ENCODE results near the gene SNORC. TPM values are rescaled to one million over a fixed set of nuclear protein-coding genes. Genes with fewer than 3 reads are reported as not detected.
"Not testable (repeated sequence)": the region's sequence is repeated elsewhere in the genome, so short reads cannot be mapped to it uniquely, and the experiment has no call there.

The SNORC gene
- total RNA-seq, 1 experiment from 2014 or later = 7.8 TPM

- POLR2A ChIA-PET = interaction anchor here (0.6 to 1.0 kb wide), 3 partner anchors 60 to 451 kb away, joined by 3 read pairs; partner anchors contain the start of genes EIF4E2 and TIGD1
Observed at GRCh38 chr2:232842689-232843088, 27.4 kb upstream of the SNORC start.

GRCh38 chr2:232843834-232844233, 26.2 kb upstream of the SNORC start:
- intact Hi-C loops (cut with micrococcal nuclease) = no loop called here
- peaks cover 89% of the 10 kb centered on the region for H3K36me3 Mint-ChIP-seq (ENCODE audit: insufficient read depth, unreplicated experiment)
- H3K4me3 Mint-ChIP-seq (ENCODE audit: unreplicated experiment) = no peak overlapping the region
- H3K9me3 Mint-ChIP-seq (ENCODE audit: unreplicated experiment) = no peaks in the 10 kb centered on the region
- CTCF ChIA-PET = no interaction called here
- H3K4me1 Mint-ChIP-seq (ENCODE audit: insufficient read depth, unreplicated experiment) = peaks cover 10% of the 10 kb centered on the region
- H3K27me3 Mint-ChIP-seq (ENCODE audit: insufficient read depth, unreplicated experiment) = no peaks in the 10 kb centered on the region
- POLR2A ChIA-PET = no interaction called here
- TF ChIP-seq CTCF (IDR thresholded peaks at IDR 0.05; ENCODE audit: unreplicated experiment) = no peak
- BruUV-seq (replicated peaks) = no TSS peak
- H3K27ac Mint-ChIP-seq (ENCODE audit: low read depth, unreplicated experiment) = no peak overlapping the region
- no peak for DNase-seq (ENCODE audit: unreplicated experiment)

More at GRCh38 chr2:232842689-232843088, 27.4 kb upstream of the SNORC start:
- TF ChIP-seq CTCF (IDR thresholded peaks at IDR 0.05; ENCODE audit: unreplicated experiment) = no peak
- no peak for DNase-seq (ENCODE audit: unreplicated experiment)
- Mint-ChIP-seq H3K4me3 (ENCODE audit: unreplicated experiment) (no peak overlapping the region), H3K9me3 (ENCODE audit: unreplicated experiment) (no peaks in the 10 kb centered on the region), H3K4me1 (ENCODE audit: insufficient read depth, unreplicated experiment) (peaks cover 21% of the 10 kb centered on the region), H3K27me3 (ENCODE audit: insufficient read depth, unreplicated experiment) (no peaks in the 10 kb centered on the region), H3K36me3 (ENCODE audit: insufficient read depth, unreplicated experiment) (peaks cover 89% of the 10 kb centered on the region), H3K27ac (ENCODE audit: low read depth, unreplicated experiment) (peak overlapping the region; percentile 39)
- CTCF ChIA-PET = interaction anchor here (0.6 to 1.1 kb wide), 4 partner anchors 11 to 443 kb away, joined by 3 to 5 read pairs (median 3); no protein-coding TSS in a partner anchor
- intact Hi-C loops (cut with micrococcal nuclease) = no loop called here
- BruUV-seq (replicated peaks) = no TSS peak

GRCh38 chr2:232846055-232846454, 24.0 kb upstream of the SNORC start:
- H3K4me3 Mint-ChIP-seq (ENCODE audit: unreplicated experiment) = no peak overlapping the region
- no peak for TF ChIP-seq CTCF (IDR thresholded peaks at IDR 0.05; ENCODE audit: unreplicated experiment)
- ChIA-PET POLR2A (interaction anchor here (0.7 kb wide), 1 partner anchor 373 kb away, joined by 3 read pairs; no protein-coding TSS in a partner anchor), CTCF (interaction anchor here (1.2 kb wide), 1 partner anchor 21 kb away, joined by 3 read pairs; no protein-coding TSS in a partner anchor)
- no peaks in the 10 kb centered on the region for H3K9me3 Mint-ChIP-seq (ENCODE audit: unreplicated experiment)
- intact Hi-C loops (cut with micrococcal nuclease) = no loop called here
- no peaks in the 10 kb centered on the region for H3K4me1 Mint-ChIP-seq (ENCODE audit: insufficient read depth, unreplicated experiment)
- no TSS peak for BruUV-seq (replicated peaks)
- no peak for DNase-seq (ENCODE audit: unreplicated experiment)
- peaks cover 87% of the 10 kb centered on the region for H3K36me3 Mint-ChIP-seq (ENCODE audit: insufficient read depth, unreplicated experiment)
- H3K27ac Mint-ChIP-seq (ENCODE audit: low read depth, unreplicated experiment) = no peak overlapping the region
- no peaks in the 10 kb centered on the region for H3K27me3 Mint-ChIP-seq (ENCODE audit: insufficient read depth, unreplicated experiment)

- no TSS peak for BruUV-seq (replicated peaks)
- no peak for DNase-seq (ENCODE audit: unreplicated experiment)
- no peaks in the 10 kb centered on the region for H3K27me3 Mint-ChIP-seq (ENCODE audit: insufficient read depth, unreplicated experiment)
Observed at GRCh38 chr2:232850039-232850438, 20.0 kb upstream of the SNORC start.

GRCh38 chr2:232852081-232852480, 18.0 kb upstream of the SNORC start:
- Mint-ChIP-seq H3K36me3 (ENCODE audit: insufficient read depth, unreplicated experiment) (peaks cover 83% of the 10 kb centered on the region), H3K4me1 (ENCODE audit: insufficient read depth, unreplicated experiment) (peaks cover 25% of the 10 kb centered on the region)
- POLR2A ChIA-PET; BruUV-seq (replicated peaks); H3K27ac Mint-ChIP-seq (ENCODE audit: low read depth, unreplicated experiment); H3K27me3 Mint-ChIP-seq (ENCODE audit: insufficient read depth, unreplicated experiment); H3K9me3 Mint-ChIP-seq (ENCODE audit: unreplicated experiment); H3K4me3 Mint-ChIP-seq (ENCODE audit: unreplicated experiment): not testable (repeated sequence)
- CTCF ChIA-PET = interaction anchor here (0.6 to 2.0 kb wide), 5 partner anchors 9 to 398 kb away, joined by 3 to 23 read pairs (median 4); partner anchors contain the start of gene ATG16L1
- DNase-seq (ENCODE audit: unreplicated experiment) = peak; percentile 38
- intact Hi-C loops (cut with micrococcal nuclease) = loop anchor here (2.0 to 5.0 kb wide), 3 partner anchors 130 to 245 kb away; no protein-coding TSS in a partner anchor

More at GRCh38 chr2:232850039-232850438, 20.0 kb upstream of the SNORC start:
- Mint-ChIP-seq H3K36me3 (ENCODE audit: insufficient read depth, unreplicated experiment) (peaks cover 86% of the 10 kb centered on the region), H3K27ac (ENCODE audit: low read depth, unreplicated experiment) (no peak overlapping the region), H3K4me3 (ENCODE audit: unreplicated experiment) (no peak overlapping the region), H3K4me1 (ENCODE audit: insufficient read depth, unreplicated experiment) (peaks cover 15% of the 10 kb centered on the region), H3K9me3 (ENCODE audit: unreplicated experiment) (no peaks in the 10 kb centered on the region)
- intact Hi-C loops (cut with micrococcal nuclease) = loop anchor here (5.0 kb wide), 2 partner anchors 132 to 243 kb away; no protein-coding TSS in a partner anchor
- ChIA-PET POLR2A (interaction anchor here (1.5 kb wide), 1 partner anchor 403 kb away, joined by 4 read pairs; no protein-coding TSS in a partner anchor), CTCF (no interaction called here)
- no peak for TF ChIP-seq CTCF (IDR thresholded peaks at IDR 0.05; ENCODE audit: unreplicated experiment)

All from MCF 10A (cell line).